Measurements from ENCODE around the gene PDCD2L. TPM values are rescaled to one million over a fixed set of nuclear protein-coding genes. Genes with fewer than 3 reads are reported as not detected.
A peak's percentile ranks its signal among the peaks of the same experiment; 100 is the strongest.
"Not testable (repeated sequence)": the region's sequence is repeated elsewhere in the genome, so short reads cannot be mapped to it uniquely, and the experiment has no call there.

PDCD2L gene
- total RNA-seq, 2 donors from 2014 or later = 6.5 to 7.5 TPM

DNA sequence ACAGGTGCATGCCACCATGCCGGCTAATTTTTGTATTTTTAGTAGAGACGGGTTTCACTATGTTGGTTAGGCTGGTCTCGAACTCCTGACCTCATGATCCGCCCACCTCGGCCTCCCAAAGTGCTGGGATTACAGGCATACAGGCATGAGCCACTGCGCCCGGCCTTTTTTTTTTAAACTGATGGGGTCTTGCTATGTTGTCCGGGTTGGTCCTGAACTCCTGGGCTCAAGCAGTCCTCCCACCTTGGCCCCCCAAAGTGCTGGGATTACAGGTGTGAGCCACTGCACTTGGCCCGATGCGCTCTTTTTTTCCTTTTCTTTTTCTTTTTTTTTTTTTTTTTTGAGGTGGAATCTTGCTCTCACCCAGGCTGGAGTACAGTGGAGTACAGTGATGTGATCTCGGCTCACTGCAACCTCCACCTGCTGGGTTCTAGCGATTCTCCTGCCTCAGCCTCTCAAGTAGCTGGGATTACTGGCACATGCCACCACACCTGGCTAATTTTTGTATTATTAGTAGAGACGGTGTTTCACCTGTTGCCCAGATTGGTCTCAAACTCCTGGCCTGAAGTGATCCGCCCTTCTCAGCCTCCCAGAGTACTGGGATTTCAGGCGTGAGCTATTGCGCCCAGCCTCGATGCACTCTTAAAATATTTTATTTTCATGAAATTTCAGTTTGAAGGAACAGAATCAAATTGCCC lies 51.7 kb downstream of the PDCD2L start:
- DNase-seq; ATAC-seq; intact Hi-C loops (cut with DNase I): not testable (repeated sequence)

DNA sequence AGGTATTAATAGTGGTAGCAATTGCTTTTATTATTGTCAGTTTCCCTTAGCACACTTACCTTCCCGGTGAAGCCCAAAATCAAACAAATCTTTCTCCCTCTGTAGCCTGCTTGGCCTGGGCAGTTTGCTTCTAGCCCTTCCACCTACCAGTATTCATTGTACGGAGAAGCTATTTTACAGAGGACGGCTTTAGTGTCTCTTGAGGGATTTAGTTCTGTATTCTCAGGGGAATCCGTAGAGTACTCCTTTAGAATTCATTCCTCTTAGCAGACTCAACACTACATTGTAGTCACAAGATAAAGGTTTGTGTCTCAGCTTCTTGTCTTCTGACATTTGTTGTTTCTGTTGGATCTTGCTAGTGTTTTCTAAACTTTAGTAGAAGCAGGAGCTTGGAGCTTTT lies 53.2 kb downstream of the PDCD2L start:
- ATAC-seq (no peak), DNase-seq (no peak)
- intact Hi-C loops (cut with DNase I) = no loop called here

GRCh38 chr19:34458677-34459076 lies 54.5 kb downstream of the PDCD2L start:
- intact Hi-C loops (cut with DNase I) = no loop called here
- DNase-seq = no peak
- no peak for ATAC-seq

- no peak for DNase-seq
- intact Hi-C loops (cut with DNase I) = no loop called here
- no peak for ATAC-seq
Measured at GRCh38 chr19:34459614-34460013, 55.4 kb downstream of the PDCD2L start.

DNA sequence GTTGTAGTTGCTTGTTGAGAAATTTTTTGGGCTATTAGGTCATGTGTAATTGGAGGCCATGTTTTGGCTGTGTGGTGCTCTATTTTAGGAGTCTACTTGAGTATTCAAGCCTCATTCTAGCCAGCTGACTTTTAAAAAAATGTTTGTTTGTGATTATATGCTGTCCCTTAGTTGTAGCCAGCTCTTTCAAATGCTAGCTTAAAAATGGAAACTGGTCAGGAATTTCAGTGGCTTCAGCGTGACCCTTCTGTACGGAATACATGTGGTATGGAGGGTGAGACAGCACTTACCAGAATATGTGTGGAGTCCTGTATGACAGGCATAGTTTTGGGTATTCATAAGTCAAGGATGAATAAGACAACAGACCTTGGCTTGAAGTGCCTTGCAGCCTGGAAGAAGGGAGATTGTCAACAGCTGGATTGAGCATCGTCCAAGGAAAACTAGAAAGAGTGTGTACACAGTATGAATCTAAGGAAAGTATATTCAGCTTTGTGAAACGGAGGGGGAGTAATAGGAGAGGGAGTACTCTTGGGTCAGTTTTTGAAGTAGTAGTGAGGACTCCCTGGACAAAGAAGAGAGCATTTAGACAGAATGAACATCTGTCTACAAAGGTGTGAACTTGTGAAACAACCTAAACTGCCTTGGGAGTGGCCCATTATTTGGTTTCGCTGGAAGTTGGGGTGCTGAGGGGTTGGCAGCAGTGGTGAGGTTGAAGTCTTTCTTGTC lies 57.3 kb downstream of the PDCD2L start:
- intact Hi-C loops (cut with DNase I) = no loop called here
- DNase-seq (no peak), ATAC-seq (peak; percentile 75 to 84)

DNA sequence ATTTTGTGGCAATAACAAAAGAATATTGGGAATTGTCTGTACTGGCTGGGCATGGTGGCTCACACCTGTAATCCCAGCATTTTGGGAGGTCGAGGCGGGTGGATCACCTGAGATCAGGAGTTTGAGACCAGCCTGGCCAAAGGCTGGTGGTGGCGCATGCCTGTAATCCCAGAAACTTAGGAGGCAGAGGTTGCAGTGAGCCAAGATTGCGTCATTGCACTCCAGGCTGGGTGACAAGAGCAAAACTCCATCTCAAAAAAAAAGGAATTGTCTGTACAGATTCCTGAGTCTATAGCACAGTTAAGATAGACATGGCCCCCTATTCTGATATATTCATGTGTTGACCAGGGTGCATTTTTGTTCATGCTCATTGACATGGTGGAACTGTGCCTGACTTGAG lies 60.6 kb downstream of the PDCD2L start:
- intact Hi-C loops (cut with DNase I); DNase-seq; ATAC-seq: not testable (repeated sequence)

GRCh38 chr19:34468409-34468808 lies 64.2 kb downstream of the PDCD2L start:
- DNase-seq = no peak
- ATAC-seq = no peak
- intact Hi-C loops (cut with DNase I) = no loop called here

GRCh38 chr19:34469026-34469425 lies 64.8 kb downstream of the PDCD2L start:
- intact Hi-C loops (cut with DNase I); ATAC-seq; DNase-seq: not testable (repeated sequence)

DNA sequence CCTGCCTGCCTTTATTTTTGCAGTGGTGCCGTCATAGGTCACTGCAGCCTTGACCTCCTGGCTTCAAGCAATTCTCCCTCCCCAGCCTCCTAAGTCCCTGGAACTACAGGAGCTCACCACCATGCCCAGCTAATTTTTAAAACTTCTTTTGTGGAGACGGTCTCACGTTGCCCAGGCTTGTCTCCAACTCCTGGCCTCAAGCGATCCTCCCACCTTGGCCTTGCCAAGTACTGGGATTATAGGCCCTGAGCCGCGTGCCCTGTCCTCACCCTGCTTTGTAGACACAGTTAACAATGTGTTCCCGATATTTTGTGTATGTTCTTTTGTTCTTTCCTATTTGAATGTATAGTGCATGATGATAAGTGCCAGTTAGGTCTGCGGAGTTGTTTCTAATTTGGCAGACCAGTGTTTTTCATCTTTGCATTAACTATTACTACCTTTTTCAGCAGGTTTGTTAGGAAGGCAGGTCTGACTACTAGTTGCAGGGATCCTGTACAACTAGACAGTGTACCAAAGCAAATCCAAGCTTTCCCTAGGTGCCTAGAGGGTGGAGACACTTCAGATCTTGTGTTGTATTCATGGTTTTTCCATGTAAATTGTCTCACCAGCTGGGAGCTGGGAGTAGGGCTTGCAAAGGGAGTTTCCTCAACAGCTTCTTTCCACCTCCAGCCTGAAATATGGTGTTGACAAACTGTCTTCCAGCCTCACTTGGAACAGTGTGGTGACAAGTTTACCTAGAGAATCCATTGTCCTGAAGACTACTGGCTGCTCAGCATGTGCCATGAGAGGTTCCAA lies 67.9 kb downstream of the PDCD2L start:
- intact Hi-C loops (cut with DNase I) = no loop called here
- no peak for ATAC-seq
- DNase-seq = no peak

DNA sequence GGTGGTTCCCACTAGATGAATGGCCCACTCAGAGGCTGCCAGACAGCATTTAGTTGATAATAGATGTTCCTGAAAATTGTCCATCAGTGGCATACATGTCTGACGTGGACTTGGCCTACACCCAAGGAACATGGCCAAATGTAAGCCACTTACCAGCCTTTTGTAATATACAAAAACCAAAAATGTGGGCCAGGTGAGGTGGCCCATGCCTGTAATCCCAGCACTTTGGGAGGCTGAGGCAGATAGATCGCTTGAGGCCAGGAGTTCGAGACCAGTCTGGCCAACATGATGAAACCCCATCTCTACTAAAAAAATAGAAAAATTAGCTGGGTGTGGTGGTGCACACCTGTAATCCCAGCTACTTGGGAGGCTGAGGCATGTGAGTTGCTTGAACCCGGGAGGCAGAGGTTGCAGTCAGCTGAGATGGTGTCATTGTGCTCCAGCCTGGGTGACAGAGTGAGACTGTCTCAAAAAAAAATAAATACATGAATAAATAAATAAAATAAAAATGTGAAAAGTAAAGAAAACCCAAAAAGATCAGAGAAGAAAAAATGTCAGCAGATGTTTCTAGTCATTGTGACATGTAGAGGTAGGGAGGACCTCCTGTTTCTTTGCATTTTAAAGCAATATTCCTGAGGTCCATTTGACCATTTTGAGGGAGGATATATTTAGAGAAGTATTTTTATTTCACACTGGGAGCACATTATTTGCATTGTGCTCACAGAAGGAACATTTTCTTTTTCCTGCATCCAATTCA lies 70.2 kb downstream of the PDCD2L start:
- no peak for DNase-seq
- no peak for ATAC-seq
- intact Hi-C loops (cut with DNase I) = no loop called here

GRCh38 chr19:34475026-34475974 lies 71.1 kb downstream of the PDCD2L start:
- ATAC-seq = peak; percentile 44 to 81
- DNase-seq = no peak
- intact Hi-C loops (cut with DNase I) = no loop called here

Other genes with a start within 250 kb of the PDCD2L start
- 10 to 100 TPM; 77.3 to 83.4 TPM for gene LSM14A, start 231.9 kb upstream of the PDCD2L start, total RNA-seq
- 10 to 100 TPM; 20.9 to 30.5 TPM for gene GARRE1, start 149.8 kb upstream of the PDCD2L start, total RNA-seq
- gene GPI, start 39.2 kb upstream of the PDCD2L start, total RNA-seq = 100 to 1,000 TPM; 337 to 408 TPM
- gene UBA2, start 24.0 kb downstream of the PDCD2L start, total RNA-seq = 10 to 100 TPM; 48.4 to 61.6 TPM
- 10 to 100 TPM; 16.9 to 19.2 TPM for gene WTIP, start 77.4 kb downstream of the PDCD2L start, total RNA-seq